GM18507 (cell line): Measurements from ENCODE around the gene TTYH2.

Experiments
- DNase-seq: peaks from one replicate; pipeline ENCODE4 v3.0.0; 2011; ENCODE audit warnings: low read depth; ENCODE audit not compliant: insufficient read length; ENCODE audit errors: extremely low spot score
- FAIRE-seq: peaks from 2 replicates; lab custom pipeline; 2011; peaks lifted over from hg19 to GRCh38; lab: Jason Lieb, UNC

TTYH2 gene

DNA sequence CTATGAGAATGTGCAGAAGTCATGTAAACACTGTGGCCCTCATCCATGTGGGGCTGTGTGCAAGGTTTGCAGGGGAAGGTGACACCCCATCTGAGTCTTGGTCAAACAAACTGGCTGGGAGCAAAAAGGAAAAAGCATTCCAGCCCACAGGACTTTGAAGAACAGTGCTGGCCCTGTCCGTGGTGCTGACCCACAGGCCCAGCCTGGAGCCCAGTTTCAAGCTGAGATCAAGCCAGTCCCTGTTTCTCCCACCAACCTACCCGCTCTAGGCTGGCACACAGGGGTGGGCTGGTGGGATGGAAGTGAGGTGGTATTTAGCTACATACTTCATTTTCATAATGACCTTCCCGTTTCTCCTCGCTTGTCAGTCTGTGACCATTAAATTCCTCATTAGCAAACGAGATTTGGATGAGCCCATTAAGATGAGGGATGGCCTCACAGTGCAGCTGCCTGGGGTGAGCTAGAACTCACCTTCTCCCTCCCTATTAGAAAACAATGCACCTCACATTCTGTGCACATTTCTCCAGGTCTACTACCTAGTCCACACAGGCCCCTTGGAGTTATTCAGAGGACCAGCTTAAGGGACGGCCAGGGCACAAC lies 22.5 kb upstream of the TTYH2 start:
- no peak for DNase-seq
- no peak for FAIRE-seq

DNA sequence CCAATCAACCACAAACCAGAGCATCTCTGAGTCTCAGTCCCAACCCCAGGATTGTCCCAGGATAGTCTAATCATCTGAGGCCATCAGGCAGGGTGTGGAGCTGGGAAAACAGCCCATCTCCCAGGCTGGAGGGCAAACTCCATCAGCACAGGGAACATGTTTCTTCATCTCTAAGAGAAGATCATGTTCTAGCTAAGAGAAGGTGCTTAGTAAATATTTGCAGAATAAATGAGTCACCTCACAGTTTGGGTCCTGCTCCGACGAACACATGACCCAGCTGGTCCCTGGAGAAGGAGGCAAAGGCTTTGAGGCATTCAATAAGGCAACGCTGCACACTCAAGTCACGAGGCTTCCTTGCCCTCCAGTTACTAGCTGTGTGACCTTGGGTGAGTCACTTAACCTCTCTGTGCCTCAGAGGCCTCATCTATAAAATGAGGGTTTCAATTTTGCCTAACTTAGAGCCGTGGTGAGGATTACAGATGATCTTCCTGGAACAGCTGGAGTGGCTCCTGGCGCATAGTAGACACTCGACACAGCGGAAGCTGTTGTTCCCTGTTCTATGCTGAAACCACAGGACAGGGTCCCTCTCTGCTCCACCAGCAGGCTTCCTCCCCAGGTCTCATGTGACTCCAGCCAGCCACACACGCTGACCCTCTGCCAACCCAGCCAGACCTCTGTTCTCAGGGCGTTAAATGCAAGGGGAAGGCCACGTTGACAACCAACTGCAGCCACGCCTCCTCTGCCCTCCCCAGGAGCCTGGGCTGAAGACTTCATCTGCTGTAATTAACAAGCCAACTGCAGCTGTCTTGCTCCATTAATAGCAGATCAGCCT lies 20.2 kb upstream of the TTYH2 start:
- FAIRE-seq, result no peak
- no peak for DNase-seq

GRCh38 chr17:74194682-74195081 lies 18.7 kb upstream of the TTYH2 start:
- FAIRE-seq (no peak), DNase-seq (no peak)

- DNase-seq, result no peak
These were observed 16.6 kb upstream of the TTYH2 start for GRCh38 chr17:74196541-74197317.

GRCh38 chr17:74197801-74198200 lies 15.6 kb upstream of the TTYH2 start:
- FAIRE-seq (no peak), DNase-seq (no peak)

More at GRCh38 chr17:74196541-74197317, 16.6 kb upstream of the TTYH2 start:
- FAIRE-seq, result no peak

- DNase-seq, result no peak
- peak; percentile 56 for FAIRE-seq
These were observed 14.7 kb upstream of the TTYH2 start for GRCh38 chr17:74198694-74199093.

DNA sequence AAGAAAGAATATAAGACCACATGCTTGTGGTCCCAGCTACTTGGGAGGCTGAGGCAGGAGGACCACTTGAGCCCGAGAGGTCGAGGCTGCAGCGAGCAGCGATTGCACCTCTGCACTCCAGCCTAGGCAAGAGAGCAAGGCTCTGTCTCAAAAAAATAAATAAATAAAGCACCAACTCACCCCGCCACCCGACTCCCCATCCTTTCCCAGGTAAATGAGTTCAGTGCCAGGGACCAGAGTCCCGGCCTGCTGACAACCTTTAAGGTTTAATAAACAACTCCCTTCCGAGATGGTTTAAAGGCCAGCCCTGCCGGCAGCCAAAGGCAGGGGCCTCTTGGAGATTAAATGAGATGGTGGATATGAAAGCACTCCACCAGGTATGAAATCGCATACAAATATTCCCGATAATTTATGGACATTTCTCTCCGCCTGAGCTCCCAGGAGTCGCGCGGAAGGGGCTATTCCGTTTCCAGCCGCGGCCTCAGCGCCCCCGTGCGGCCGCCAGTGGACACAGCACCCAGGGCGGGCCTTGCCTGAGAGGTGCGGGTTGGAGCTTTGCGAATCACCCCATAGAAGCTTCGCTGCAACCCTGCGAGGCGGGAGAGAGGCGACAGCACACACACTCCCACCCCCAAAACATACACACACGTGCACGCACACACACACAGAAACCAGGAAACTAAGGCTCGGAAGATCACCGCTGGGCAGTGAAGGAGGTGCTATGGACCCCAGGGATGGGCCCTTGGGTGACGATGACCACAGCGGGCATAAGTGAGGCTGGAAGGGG lies 13.9 kb upstream of the TTYH2 start:
- no peak for DNase-seq
- FAIRE-seq, result peak; percentile 35

GRCh38 chr17:74200112-74200511 lies 13.3 kb upstream of the TTYH2 start:
- no peak for FAIRE-seq

DNA sequence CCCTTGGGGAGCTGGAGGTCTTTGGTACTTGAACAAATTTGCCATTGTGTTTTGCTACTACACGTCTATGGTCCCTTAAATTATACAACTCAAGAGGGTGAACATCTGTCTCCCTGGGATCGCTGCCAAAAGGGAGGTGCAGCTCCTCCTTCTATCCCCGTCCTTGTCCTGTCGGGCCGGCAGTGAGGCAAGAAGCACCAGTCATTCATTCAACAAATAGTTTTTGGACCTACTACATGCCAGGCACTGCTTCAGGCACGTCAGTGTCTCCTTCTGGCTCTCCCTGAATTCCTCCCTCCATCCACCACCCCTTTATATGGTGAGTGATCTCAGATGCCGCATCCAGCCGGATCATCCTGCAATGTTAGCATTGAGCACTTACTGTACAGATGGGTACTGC lies 12.1 kb upstream of the TTYH2 start:
- DNase-seq, result no peak
- no peak for FAIRE-seq

More at GRCh38 chr17:74200112-74200511, 13.3 kb upstream of the TTYH2 start:
- no peak for DNase-seq

DNA sequence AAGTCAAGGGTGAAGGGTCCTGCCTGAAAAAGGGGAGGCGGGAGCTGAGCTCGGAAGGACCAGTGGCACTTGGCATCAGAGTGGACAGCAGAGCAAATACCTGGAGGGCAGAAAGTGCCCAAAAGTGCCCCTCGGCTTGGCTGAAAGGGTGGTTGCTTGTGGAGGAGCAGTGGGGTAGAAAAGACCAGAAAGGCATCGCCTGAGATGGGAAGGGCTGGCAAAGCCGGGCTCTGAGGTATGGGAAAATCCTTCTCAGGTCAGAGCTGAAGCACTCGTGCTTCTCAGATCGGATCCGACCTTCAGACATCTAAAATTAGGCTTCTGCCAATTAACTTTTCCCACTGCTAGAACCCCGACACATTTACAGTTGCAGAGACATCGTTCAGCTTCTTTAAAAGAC lies 11.4 kb upstream of the TTYH2 start:
- FAIRE-seq, result no peak
- DNase-seq, result no peak

DNA sequence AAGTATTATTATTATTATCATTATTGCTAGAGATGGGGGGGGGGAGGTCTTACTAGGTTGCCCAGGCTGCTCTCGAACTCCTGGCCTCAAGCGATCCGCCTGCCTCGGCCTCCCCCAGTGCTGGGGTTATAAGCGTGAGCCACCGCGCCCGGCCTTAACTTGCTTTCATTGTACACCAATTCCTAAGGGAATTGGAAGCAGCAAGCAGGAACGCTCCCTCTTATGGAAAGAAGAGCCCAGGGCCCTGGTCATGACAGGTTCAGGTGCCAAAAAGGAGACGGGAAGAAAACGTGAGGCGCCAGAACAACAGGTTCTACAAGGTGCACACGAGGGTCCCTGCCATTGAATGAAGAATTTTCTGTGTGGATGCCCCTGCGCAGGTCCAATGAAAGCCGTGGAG lies 10.4 kb upstream of the TTYH2 start:
- FAIRE-seq, result no peak

GRCh38 chr17:74203439-74204240 lies 9.7 kb upstream of the TTYH2 start, which contains the start of gene RPL38:
Gene RPL38 (plus strand): TSS chr17:74203678. CDS start chr17:74203956, 278 bp downstream.
- FAIRE-seq (peak; percentile 99), DNase-seq (peak; percentile 94)

More for the DNA sequence above, 10.4 kb upstream of the TTYH2 start:
- DNase-seq, result no peak

DNA sequence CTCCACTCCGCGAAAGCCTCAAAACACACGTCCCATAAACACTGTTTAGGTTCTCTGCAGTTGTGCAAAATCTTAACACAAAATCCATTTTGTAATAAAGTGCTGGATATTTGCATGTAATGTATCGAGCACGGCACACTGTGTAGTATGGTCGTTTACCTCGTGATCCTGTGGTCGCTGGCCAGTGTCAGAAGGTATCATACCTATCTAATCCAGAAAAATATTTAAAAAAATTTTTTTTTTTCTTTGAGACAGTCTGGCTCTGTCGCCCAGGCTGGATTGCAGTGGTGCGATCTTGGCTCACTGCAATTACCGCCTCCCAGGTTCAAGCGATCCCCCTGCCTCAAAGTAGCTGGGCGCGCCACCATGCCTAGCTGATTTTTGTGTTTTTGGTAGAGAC lies 8.9 kb upstream of the TTYH2 start:
- DNase-seq, result no peak
- no peak for FAIRE-seq

DNA sequence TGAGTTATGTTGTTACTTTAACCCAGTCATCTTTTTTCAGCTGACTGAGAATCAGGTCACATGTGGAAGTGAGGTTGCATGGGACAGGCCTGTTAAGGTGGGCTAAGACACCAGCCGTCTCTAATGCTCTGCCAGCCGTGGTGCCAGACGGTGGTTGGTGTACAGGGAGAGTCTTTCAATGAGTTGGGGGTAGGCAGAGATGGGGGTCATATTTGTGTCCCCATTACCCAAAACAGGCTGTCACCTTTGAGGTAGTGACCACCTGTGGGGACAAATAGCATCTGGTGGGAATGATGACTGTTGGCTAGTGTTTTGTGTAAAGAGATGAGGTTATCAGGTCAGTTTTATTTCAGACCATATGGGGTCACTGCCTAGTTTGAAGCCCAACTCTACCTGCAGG lies 8.1 kb upstream of the TTYH2 start:
- DNase-seq (no peak), FAIRE-seq (no peak)

DNA sequence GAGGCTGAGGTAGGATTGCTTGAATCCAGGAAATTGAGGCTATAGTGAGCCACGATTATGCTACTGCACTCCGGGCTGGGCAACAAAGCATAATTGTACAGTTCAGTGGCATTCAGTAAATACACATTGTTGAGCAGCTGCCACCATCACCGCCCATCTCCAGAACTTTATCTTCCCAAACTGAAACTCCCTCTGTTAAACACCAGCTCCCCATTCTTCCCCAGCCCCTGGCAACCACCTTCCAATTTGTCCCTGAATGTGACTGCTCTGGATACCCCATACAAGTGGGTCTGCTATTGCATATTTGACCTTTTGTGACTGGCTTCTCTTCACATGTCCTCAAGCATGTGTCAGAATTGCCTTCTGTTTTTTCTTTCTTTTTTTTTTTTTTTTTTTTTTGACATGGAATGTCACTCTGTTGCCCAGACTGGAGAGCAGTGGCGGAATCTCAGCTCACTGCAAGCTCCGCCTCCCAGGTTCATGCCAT lies 7.0 kb upstream of the TTYH2 start:
- no peak for DNase-seq
- FAIRE-seq, result no peak

DNA sequence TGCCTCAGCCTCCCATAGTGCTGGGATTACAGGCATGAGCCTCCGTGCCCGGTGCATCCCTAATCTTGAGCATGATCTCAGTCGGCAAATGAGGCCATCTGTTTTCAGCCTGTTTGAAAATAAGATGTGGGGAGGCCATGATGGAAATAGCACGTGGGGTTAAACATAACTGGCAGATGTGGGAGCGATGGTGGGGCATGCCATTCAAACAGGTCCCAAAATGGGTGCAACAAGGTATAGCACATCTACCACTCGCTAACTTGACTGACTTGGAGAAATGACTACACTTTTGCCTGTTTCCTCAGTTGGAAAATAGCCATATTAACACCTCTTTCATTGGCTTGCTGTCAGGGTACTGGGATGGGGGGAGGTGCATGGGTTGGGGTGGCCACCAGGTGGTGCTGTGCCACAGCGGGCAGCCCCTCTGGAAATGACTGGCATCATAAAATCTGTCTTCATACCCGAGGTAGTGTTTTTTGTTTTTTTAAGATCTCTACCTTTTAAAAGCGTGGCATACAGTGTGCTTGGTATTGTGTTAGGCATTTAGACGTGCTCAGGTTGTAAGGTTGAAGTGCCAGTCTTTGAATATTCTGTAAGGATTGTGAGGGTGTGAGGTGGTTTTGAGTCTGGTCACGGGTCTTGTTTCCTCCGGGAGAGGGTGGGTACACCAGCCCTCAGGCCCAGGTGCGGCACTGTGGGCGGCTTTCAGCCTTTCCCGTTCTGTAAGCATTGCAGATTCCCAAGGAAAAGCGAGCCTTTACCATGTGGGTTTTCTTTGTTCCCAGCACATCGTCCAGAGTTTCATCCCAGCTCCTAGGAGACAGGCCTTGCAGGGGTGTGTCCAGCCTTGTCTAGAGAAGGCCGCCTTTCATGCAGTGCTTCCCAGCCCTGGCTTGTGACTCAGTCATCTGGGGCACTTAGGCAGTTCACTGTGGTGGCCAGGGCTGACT lies 2.9 kb upstream of the TTYH2 start:
- FAIRE-seq, result peak; percentile 70
- no peak for DNase-seq

- FAIRE-seq, result no peak
- no peak for DNase-seq
These were observed 2.0 kb upstream of the TTYH2 start for GRCh38 chr17:74211141-74211911.
